ENCODE measurements around the gene ASIC3. TPM values are rescaled to one million over a fixed set of nuclear protein-coding genes. Genes with fewer than 3 reads are reported as not detected.

ASIC3 gene
- total and polyA plus RNA-seq, 2 of the 4 experiments (the other 2 are of a cell fraction) = 0.74 TPM; not detected in 1

DNA sequence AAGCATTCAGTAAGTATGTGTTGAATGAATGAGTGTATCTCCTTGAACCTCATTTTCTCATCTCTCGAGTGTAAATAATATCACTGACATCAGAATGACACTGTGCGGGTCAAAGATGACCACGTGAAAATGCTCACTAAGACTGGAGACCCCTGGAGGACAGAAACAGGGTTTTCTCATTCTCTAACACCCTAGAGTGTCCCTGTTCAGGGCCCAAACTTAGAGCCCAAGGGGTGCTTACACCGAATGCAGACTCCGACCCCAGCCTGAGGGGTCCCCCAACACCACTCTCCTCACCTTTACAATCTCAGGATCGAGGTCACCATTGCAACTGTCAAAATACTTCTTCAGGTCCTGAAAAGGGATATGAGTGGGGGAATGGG lies 7.9 kb downstream of the ASIC3 start:
- no peak overlapping the region for H2BK5ac ChIP-seq (ENCODE audit: low read depth, low read length, poor library complexity, severe bottlenecking)
- no peak overlapping the region for H2BK15ac ChIP-seq (ENCODE audit: low read depth, low read length)
- intact Hi-C loops (cut with micrococcal nuclease) = no loop called here
- no peak overlapping the region for H4K5ac ChIP-seq (ENCODE audit: low read depth, low read length)
- no TSS peak for BruUV-seq (replicated peaks)
- H2AFZ ChIP-seq (replicated peaks; ENCODE audit: low read length, poor library complexity) = no peak overlapping the region
- H3K4me1 ChIP-seq (ENCODE audit: control insufficient read depth, insufficient read depth, low read length) = peaks cover 25% of the 10 kb centered on the region
- H3K79me1 ChIP-seq (ENCODE audit: low read depth in 1 of 2, low read length in 2 of 2) = peaks cover 9 to 39% of the 10 kb centered on the region in 2 experiments
- H3K9me3 ChIP-seq (ENCODE audit: control insufficient read depth, insufficient read depth, low read length) = no peaks in the 10 kb centered on the region
- H2AK9ac ChIP-seq (replicated peaks; ENCODE audit: low read depth, low read length, poor library complexity) = no peak overlapping the region
- in situ Hi-C loops (cut with MboI; ENCODE audit: low sequenced_read_pairs) = no loop called here
- peaks cover 6% of the 10 kb centered on the region; the same call in 1 of the 2 replicates for H4K20me1 ChIP-seq (ENCODE audit: insufficient read depth, low read length)
- no peak overlapping the region for H4K8ac ChIP-seq (ENCODE audit: low read depth in 2 of 2, low read length in 2 of 2)
- H3K9ac ChIP-seq (ENCODE audit: low read depth, low read length) = no peak overlapping the region
- TF ChIP-seq RFX5 (IDR thresholded peaks at IDR 0.05; ENCODE audit: low read depth, low read length) (no peak), CHD1 (IDR thresholded peaks at IDR 0.05; ENCODE audit: low read depth, low read length) (no peak)
- TF ChIP-seq, protein P1, sequence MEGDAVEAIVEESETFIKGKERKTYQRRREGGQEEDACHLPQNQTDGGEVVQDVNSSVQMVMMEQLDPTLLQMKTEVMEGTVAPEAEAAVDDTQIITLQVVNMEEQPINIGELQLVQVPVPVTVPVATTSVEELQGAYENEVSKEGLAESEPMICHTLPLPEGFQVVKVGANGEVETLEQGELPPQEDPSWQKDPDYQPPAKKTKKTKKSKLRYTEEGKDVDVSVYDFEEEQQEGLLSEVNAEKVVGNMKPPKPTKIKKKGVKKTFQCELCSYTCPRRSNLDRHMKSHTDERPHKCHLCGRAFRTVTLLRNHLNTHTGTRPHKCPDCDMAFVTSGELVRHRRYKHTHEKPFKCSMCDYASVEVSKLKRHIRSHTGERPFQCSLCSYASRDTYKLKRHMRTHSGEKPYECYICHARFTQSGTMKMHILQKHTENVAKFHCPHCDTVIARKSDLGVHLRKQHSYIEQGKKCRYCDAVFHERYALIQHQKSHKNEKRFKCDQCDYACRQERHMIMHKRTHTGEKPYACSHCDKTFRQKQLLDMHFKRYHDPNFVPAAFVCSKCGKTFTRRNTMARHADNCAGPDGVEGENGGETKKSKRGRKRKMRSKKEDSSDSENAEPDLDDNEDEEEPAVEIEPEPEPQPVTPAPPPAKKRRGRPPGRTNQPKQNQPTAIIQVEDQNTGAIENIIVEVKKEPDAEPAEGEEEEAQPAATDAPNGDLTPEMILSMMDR (conservative IDR thresholded peaks at IDR 0.05; ENCODE audit: low read depth, low read length) = 0 out of 2 replicates have a peak, but pooled peaks have one; percentile 5
- ATAC-seq (ENCODE audit: low read depth) (no peak), DNase-seq (no peak)
- no peak overlapping the region for H2AK5ac ChIP-seq (ENCODE audit: low read depth, low read length)
- POLR2A ChIA-PET (ENCODE audit: unreplicated experiment) = no interaction called here
- no peak overlapping the region for H3K27ac ChIP-seq (ENCODE audit: insufficient read depth, low read length)
- H3K36me3 ChIP-seq (ENCODE audit: control insufficient read depth, insufficient read depth, low read length) = no peaks in the 10 kb centered on the region
- no peak overlapping the region for H2BK20ac ChIP-seq (ENCODE audit: low read depth, low read length)
- H3K4ac ChIP-seq (ENCODE audit: low read depth, low read length) = no peak overlapping the region
- H3K9me1 ChIP-seq (ENCODE audit: insufficient read depth, low read length) = peaks cover 7% of the 10 kb centered on the region; the same call in 1 of the 2 replicates
- dilution Hi-C loops (cut with HindIII; ENCODE audit: low sequenced_read_pairs, unreplicated experiment) = no loop called here
- no peak overlapping the region for H3K4me2 ChIP-seq (ENCODE audit: low read depth, low read length)
- 80% methylated on average over 1 of the region's 6 CpGs; no CpG with 5 or more reads in 1 of the 2 experiments for WGBS, 2 experiments (ENCODE audit: extremely low coverage in 2 of 2, insufficient read length in 1 of 2)
- no peak overlapping the region for H4K91ac ChIP-seq (ENCODE audit: insufficient read depth, low read depth, low read length)
- H3K14ac ChIP-seq (replicated peaks; ENCODE audit: low read depth, low read length) = no peak overlapping the region
- no peak overlapping the region for H3K56ac ChIP-seq (ENCODE audit: extremely low read depth, insufficient read depth, low read length)
- no peak overlapping the region for H3K18ac ChIP-seq (ENCODE audit: low read depth, low read length)
- no peak overlapping the region for H3K4me3 ChIP-seq (ENCODE audit: insufficient read depth, low read depth, low read length)
- CTCF ChIA-PET = no interaction called here
- no peaks in the 10 kb centered on the region for H3K27me3 ChIP-seq (ENCODE audit: control insufficient read depth, insufficient read depth, low read length)
- H2BK120ac ChIP-seq (ENCODE audit: low read depth, low read length) = no peak overlapping the region
- H3K23ac ChIP-seq (ENCODE audit: low read depth, low read length) = no peak overlapping the region

Measured in IMR-90 (cell line).